HepG2 (cell line): ENCODE measurements around the gene PAM16. TPM values are rescaled to one million over a fixed set of nuclear protein-coding genes. Genes with fewer than 3 reads are reported as not detected.

Experiments used
- AHDC1 ChIP-seq: sonication (generic); formaldehyde crosslinking; IDR thresholded peaks from 2 replicates; pipeline ENCODE4 v1.5.1; 2020; ENCODE audit warnings: mild to moderate bottlenecking, missing genetic modification reagents, borderline replicate concordance
- EHMT2 ChIP-seq: fragments of 200-600 bp; sonication (generic); IDR thresholded peaks from 2 replicates; pipeline ENCODE4 v1.7.0; 2017; ENCODE audit warnings: antibody characterized with exemption, low read depth, low read length, borderline replicate concordance
- ETS1 ChIP-seq: sonication (generic); formaldehyde crosslinking; IDR thresholded peaks from 2 replicates; pipeline ENCODE4 v1.4.0; 2020; ENCODE audit warnings: missing genetic modification reagents
- RORA ChIP-seq: sonication (generic); formaldehyde crosslinking; IDR thresholded peaks from 2 replicates; pipeline ENCODE4 v1.5.0; 2020; ENCODE audit warnings: mild to moderate bottlenecking, missing genetic modification reagents, moderate library complexity
- ZBTB40 ChIP-seq, 2 experiments: fragments of 450-650 bp in 1 of 2; sonication (generic) in 1 of 2; formaldehyde crosslinking in 1 of 2; IDR thresholded peaks; 2 replicates each; pipeline versions ENCODE4 v1.6.1 to v1.8.0; 2016 to 2022; ENCODE audit warnings: antibody characterized with exemption in 1 of 2, mild to moderate bottlenecking in 1 of 2, missing genetic modification reagents in 1 of 2
- ZNF773 ChIP-seq: sonication (generic); formaldehyde crosslinking; IDR thresholded peaks from 2 replicates; pipeline ENCODE4 v1.4.0; 2020; ENCODE audit warnings: missing genetic modification reagents, borderline replicate concordance
- ZSCAN12 ChIP-seq: sonication (generic); formaldehyde crosslinking; IDR thresholded peaks from 2 replicates; pipeline ENCODE4 v1.9.0; 2021; ENCODE audit warnings: mild to moderate bottlenecking, missing genetic modification reagents
- polyA plus RNA-seq, 8 experiments: library from polyadenylated mRNA; depleted of rRNA in 3 of 8; stranded (reverse) in 7 of 8; unstranded in 1 of 8; fragments of >200 nt; fragmentation: Illumina TruSeq in 4 of 8; extraction: Trizol in 4 of 8; gene quantifications; 2 replicates each; pipeline versions ENCODE4 v1.2.1 to v1.2.3, GENCODE V29; 2011 to 2016; ENCODE audit warnings: low read depth in 4 of 8, missing spikeins in 1 of 8, mixed read lengths in 1 of 8; ENCODE audit not compliant: insufficient read depth in 1 of 8
- total RNA-seq, 5 experiments: library from RNA; depleted of rRNA; stranded (reverse); fragments of >200 nt; fragmentation: Illumina TruSeq; extraction: Trizol; gene quantifications; 2 replicates each; pipeline ENCODE4 v1.2.3, GENCODE V29; 2016; ENCODE audit warnings: low read depth in 1 of 5

The PAM16 gene
- total and polyA plus RNA-seq, 2 of the 13 experiments (the other 11 are each of a cell fraction or from before 2014, with no cell fraction given), result 51.5 to 51.8 TPM

GRCh38 chr16:4301177-4301576 lies 49.9 kb downstream of the PAM16 start (continued):
- TF ChIP-seq ETS1 (CRISPR knock-in tag) (no peak), ZNF773 (CRISPR knock-in tag) (no peak), AHDC1 (CRISPR knock-in tag) (no peak), RORA (CRISPR knock-in tag) (no peak), ZBTB40 (IDR thresholded peaks at IDR 0.05) (no peak), ZBTB40 (CRISPR knock-in tag; IDR thresholded peaks at IDR 0.05) (no peak), EHMT2 (no peak), ZSCAN12 (no peak)
- TF ChIP-seq, all 625 proteins: peak for 0
